Retinal pigment epithelial cell (primary cell): ENCODE results near the gene CEP78.
A peak's percentile ranks its signal among the peaks of the same experiment; 100 is the strongest.

Experiments
- DNase-seq: peaks from one replicate; pipeline ENCODE4 v3.0.0-alpha.2; 2010; ENCODE audit warnings: low read depth
- H3K4me3 ChIP-seq: 2 replicates; pipeline ENCODE4 v1.5.1; 2011; ENCODE audit warnings: mild to moderate bottlenecking, low read length, control low read depth, moderate library complexity
- CTCF ChIP-seq: conservative IDR thresholded peaks from 2 replicates; pipeline ENCODE4 v1.5.1; 2011; ENCODE audit warnings: low read depth, low read length, control low read depth, inconsistent platforms

CEP78 gene

GRCh38 chr9:78235256-78235761 is 566 bp upstream of the CEP78 start:
- DNase-seq: no peak

GRCh38 chr9:78236551-78236910 is 656 bp downstream of the CEP78 start:
- no peak for TF ChIP-seq CTCF
- H3K4me3 ChIP-seq: peak overlapping the region; percentile 82
- no peak for DNase-seq

More at GRCh38 chr9:78235256-78235761, 566 bp upstream of the CEP78 start:
- TF ChIP-seq CTCF: no peak
- peak overlapping the region; percentile 82 for H3K4me3 ChIP-seq

- no peak for TF ChIP-seq CTCF
- no peak for DNase-seq
- H3K4me3 ChIP-seq: no peak overlapping the region
These were observed 2.5 kb downstream of the CEP78 start for GRCh38 chr9:78238046-78239038.

- TF ChIP-seq CTCF: peak; percentile 71
- no peak for DNase-seq
- H3K4me3 ChIP-seq: no peak overlapping the region
These were observed 3.6 kb downstream of the CEP78 start for GRCh38 chr9:78239506-78239905.

- no peak for TF ChIP-seq CTCF
- no peak for DNase-seq
- H3K4me3 ChIP-seq: no peak overlapping the region
These were observed 6.2 kb downstream of the CEP78 start for GRCh38 chr9:78242041-78242440.

- TF ChIP-seq CTCF: no peak
- DNase-seq: no peak
These were observed 7.3 kb downstream of the CEP78 start for GRCh38 chr9:78243130-78243529.

GRCh38 chr9:78245401-78245800 is 9.5 kb downstream of the CEP78 start:
- DNase-seq: no peak
- no peak overlapping the region for H3K4me3 ChIP-seq
- TF ChIP-seq CTCF: no peak

More at GRCh38 chr9:78243130-78243529, 7.3 kb downstream of the CEP78 start:
- H3K4me3 ChIP-seq: no peak overlapping the region
